ENCODE data around the gene OR2C3.
"Not testable (repeated sequence)": the region's sequence is repeated elsewhere in the genome, so short reads cannot be mapped to it uniquely, and the experiment has no call there.

OR2C3 gene

GRCh38 chr1:247496581-247497285, 39.5 kb downstream of the OR2C3 start:
- no peak for TF ChIP-seq JUND (IDR thresholded peaks at IDR 0.05; ENCODE audit: low read depth)
- in situ Hi-C loops (cut with HindIII; ENCODE audit: low pct_unique_long_range_greater_than_20kb, low sequenced_read_pairs): no loop called here

GRCh38 chr1:247494767-247495166, 41.5 kb downstream of the OR2C3 start:
- no peak for DNase-seq (ENCODE audit: low read depth in 1 of 2, low spot score in 1 of 2)
- TF ChIP-seq JUND (IDR thresholded peaks at IDR 0.05; ENCODE audit: low read depth): no peak
- in situ Hi-C loops (cut with HindIII; ENCODE audit: low pct_unique_long_range_greater_than_20kb, low sequenced_read_pairs): no loop called here

More at GRCh38 chr1:247496581-247497285, 39.5 kb downstream of the OR2C3 start:
- peak in 1 of 2 experiments; percentile 8 for DNase-seq (ENCODE audit: low read depth in 1 of 2, low spot score in 1 of 2)

GRCh38 chr1:247493106-247493505, 43.1 kb downstream of the OR2C3 start:
- TF ChIP-seq JUND (IDR thresholded peaks at IDR 0.05; ENCODE audit: low read depth): no peak
- in situ Hi-C loops (cut with HindIII; ENCODE audit: low pct_unique_long_range_greater_than_20kb, low sequenced_read_pairs): no loop called here
- no peak for DNase-seq (ENCODE audit: low read depth in 1 of 2, low spot score in 1 of 2)

- in situ Hi-C loops (cut with HindIII; ENCODE audit: low pct_unique_long_range_greater_than_20kb, low sequenced_read_pairs): no loop called here
- DNase-seq (ENCODE audit: low read depth in 1 of 2, low spot score in 1 of 2): no peak
Observed at GRCh38 chr1:247491328-247491727, 44.9 kb downstream of the OR2C3 start.

GRCh38 chr1:247487057-247487456, 49.2 kb downstream of the OR2C3 start:
- no peak for TF ChIP-seq JUND (IDR thresholded peaks at IDR 0.05; ENCODE audit: low read depth)
- peak; percentile 51 to 78 for DNase-seq (ENCODE audit: low read depth in 1 of 2, low spot score in 1 of 2)
- in situ Hi-C loops (cut with HindIII; ENCODE audit: low pct_unique_long_range_greater_than_20kb, low sequenced_read_pairs): no loop called here

More at GRCh38 chr1:247491328-247491727, 44.9 kb downstream of the OR2C3 start:
- TF ChIP-seq JUND (IDR thresholded peaks at IDR 0.05; ENCODE audit: low read depth): no peak

GRCh38 chr1:247482747-247483146, 53.5 kb downstream of the OR2C3 start:
- no peak for DNase-seq (ENCODE audit: low read depth in 1 of 2, low spot score in 1 of 2)
- in situ Hi-C loops (cut with HindIII; ENCODE audit: low pct_unique_long_range_greater_than_20kb, low sequenced_read_pairs): no loop called here
- no peak for TF ChIP-seq JUND (IDR thresholded peaks at IDR 0.05; ENCODE audit: low read depth)

GRCh38 chr1:247476328-247477058, 59.7 kb downstream of the OR2C3 start:
- DNase-seq (ENCODE audit: low read depth in 1 of 2, low spot score in 1 of 2); in situ Hi-C loops (cut with HindIII; ENCODE audit: low pct_unique_long_range_greater_than_20kb, low sequenced_read_pairs): not testable (repeated sequence)

GRCh38 chr1:247475793-247476192, 60.4 kb downstream of the OR2C3 start:
- no peak for DNase-seq (ENCODE audit: low read depth in 1 of 2, low spot score in 1 of 2)
- TF ChIP-seq JUND (IDR thresholded peaks at IDR 0.05; ENCODE audit: low read depth): no peak
- in situ Hi-C loops (cut with HindIII; ENCODE audit: low pct_unique_long_range_greater_than_20kb, low sequenced_read_pairs): no loop called here

Data from T47D (cell line).